NCI-H748 (cell line): ENCODE data around the gene GADD45G.

Experiments
- DNase-seq: peaks from one replicate; lab custom pipeline; 2025; ENCODE audit not compliant: unreplicated experiment; lab: John Stamatoyannopoulos, UW

Gene GADD45G

GRCh38 chr9:89604729-89605464, at the start of gene GADD45G:
Gene GADD45G, plus strand, starts transcription at chr9:89605012. Its CDS starts 110 bp downstream, at chr9:89605122.
- peak; percentile 98 for DNase-seq

GRCh38 chr9:89555036-89555415, 49.8 kb upstream of the GADD45G start:
- DNase-seq = no peak

GRCh38 chr9:89555451-89556375, 49.1 kb upstream of the GADD45G start:
- DNase-seq = no peak

- DNase-seq = no peak
Measured at GRCh38 chr9:89558196-89558899, 46.5 kb upstream of the GADD45G start.

- no peak for DNase-seq
Measured at GRCh38 chr9:89558948-89559347, 45.9 kb upstream of the GADD45G start.

GRCh38 chr9:89562186-89562814, 42.5 kb upstream of the GADD45G start:
- DNase-seq = no peak

- DNase-seq = no peak
Measured at GRCh38 chr9:89563571-89564345, 41.1 kb upstream of the GADD45G start.

- DNase-seq = peak; percentile 67
Measured at GRCh38 chr9:89564346-89564878, 40.4 kb upstream of the GADD45G start.

- DNase-seq = no peak
Measured at GRCh38 chr9:89567649-89568048, 37.2 kb upstream of the GADD45G start.

GRCh38 chr9:89574309-89574708, 30.5 kb upstream of the GADD45G start:
- DNase-seq = no peak

- peak; percentile 27 for DNase-seq
Measured at GRCh38 chr9:89576404-89576839, 28.4 kb upstream of the GADD45G start.

- no peak for DNase-seq
Measured at GRCh38 chr9:89577363-89577762, 27.4 kb upstream of the GADD45G start.

- no peak for DNase-seq
Measured at GRCh38 chr9:89579741-89580385, 24.9 kb upstream of the GADD45G start.

GRCh38 chr9:89586311-89586710, 18.5 kb upstream of the GADD45G start:
- DNase-seq = no peak

GRCh38 chr9:89588271-89588879, 16.4 kb upstream of the GADD45G start:
- DNase-seq = no peak

GRCh38 chr9:89590415-89590814, 14.4 kb upstream of the GADD45G start:
- DNase-seq = no peak

- DNase-seq = no peak
Measured at GRCh38 chr9:89591274-89592212, 13.3 kb upstream of the GADD45G start.
